GM18858 (cell line): ENCODE results near the gene SCAMP5.

Experiments
- ATAC-seq: cut with Tn5 transposase; IDR thresholded peaks from one replicate; pipeline ENCODE4 v1.9.1; 2021; ENCODE audit not compliant: unreplicated experiment

The SCAMP5 gene

GRCh38 chr15:75044258-75044878, 49.0 kb downstream of the SCAMP5 start:
- no peak for ATAC-seq

GRCh38 chr15:75045332-75046015, 50.1 kb downstream of the SCAMP5 start:
- ATAC-seq = no peak

DNA sequence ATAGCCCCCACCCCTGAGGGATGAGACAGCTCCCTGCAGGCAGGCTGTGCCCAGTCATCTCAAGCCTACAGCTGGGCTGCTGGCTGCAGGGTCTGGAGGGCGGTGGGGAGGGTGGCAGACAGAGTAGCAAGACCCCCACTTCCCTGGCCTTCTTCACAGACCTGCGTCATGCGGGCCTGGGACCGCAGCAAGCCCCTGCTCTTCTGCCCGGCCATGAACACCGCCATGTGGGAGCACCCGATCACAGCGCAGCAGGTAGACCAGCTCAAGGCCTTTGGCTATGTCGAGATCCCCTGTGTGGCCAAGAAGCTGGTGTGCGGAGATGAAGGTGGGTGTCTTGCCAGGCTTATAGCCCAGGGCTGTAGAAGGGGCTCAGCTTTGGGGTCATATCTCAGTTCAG, 53.0 kb downstream of the SCAMP5 start:
- ATAC-seq = no peak

GRCh38 chr15:75049392-75049791, 54.0 kb downstream of the SCAMP5 start:
- no peak for ATAC-seq

DNA sequence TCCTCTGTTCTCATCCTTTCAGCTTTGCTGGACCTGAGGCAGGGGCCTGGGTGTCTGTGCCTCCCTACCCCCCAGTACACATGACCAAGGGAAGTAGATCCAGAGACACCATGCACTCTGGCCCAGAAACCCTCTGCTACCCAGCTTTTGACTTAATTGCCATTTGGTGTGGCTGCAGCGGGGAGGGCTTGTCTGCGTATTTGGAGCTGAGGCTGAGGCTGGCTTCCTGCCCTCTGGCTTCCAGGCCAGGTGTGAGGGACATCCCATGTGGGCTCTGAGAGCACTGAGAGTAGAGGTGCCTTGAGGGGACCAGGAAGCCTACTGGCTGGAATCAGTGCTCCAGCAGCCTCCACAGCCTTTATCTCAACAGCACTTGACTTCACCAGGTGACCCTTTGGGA, 54.9 kb downstream of the SCAMP5 start:
- no peak for ATAC-seq

DNA sequence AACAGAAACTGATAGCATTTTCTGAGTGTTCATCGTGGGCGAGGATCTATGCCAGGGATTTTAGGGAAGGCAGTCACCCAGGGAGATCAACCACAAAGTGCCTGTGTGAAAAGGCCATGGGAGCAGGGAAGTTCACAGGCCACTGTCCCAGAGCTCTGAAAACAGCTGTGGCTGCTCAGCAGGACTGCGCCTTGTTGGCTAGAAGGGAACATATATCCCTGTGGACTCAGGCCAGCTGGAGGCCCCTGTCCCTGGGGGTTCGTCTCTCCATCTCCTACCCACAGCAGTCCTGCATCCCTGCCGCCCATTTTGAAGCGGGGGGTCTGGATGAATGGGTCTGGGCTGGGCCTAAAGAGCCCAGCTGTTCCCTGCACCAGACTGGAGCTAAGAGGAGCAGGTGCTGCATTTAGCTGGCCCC, 55.8 kb downstream of the SCAMP5 start:
- no peak for ATAC-seq

DNA sequence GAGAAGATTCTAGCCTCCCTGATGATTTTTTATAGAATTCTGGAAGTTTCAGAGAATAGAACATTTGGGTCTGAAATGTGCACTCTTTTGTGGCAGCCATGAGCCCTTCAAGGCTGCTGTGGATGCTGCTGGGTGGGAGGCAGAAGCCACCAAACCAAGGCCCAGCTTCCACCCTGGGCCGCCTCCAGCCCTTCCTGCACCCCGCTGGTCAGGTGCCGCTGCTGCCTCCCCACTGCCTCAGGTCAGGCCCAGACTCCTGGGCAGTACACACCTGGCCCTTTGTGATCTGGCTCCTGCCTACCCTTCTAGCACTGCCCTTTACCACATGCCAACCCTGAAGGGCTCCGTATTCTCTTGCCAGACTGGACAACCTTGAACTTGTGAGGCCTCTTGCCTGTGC, 56.3 kb downstream of the SCAMP5 start:
- ATAC-seq = no peak

DNA sequence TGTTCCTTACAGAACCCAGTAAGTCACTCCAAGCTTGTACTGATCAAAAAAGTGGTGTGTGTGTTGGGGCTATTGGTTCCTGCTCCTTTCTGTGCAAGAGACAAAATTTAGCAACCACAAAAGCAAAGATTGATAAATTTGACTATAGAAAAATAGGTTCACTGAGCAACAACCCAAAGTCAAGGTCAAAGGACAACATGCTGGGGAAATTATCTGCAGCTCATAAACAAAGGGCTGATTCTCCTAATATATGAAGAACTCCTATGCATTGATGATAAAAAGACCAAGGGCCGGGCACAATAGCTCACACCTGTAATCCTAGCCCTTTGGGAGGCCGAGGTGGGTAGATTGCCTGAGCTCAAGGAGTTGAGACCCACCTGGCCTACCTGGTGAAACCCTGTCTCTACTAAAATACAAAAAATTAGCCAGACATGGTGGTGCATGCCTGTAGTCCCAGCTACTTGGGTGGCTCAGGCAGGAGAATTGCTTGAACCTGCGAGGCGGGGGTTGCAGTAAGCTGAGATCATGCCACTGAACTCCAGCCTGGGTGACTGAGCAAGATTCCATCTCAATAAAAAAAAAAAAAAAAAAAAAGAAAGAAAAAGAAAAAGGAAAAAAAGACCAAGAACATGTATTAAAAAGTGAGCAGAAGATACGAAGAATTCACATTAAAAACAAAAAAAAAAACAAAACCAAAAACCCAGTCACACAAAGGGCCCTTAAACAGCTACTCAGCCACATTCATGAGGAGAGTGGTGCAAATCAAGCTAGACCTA, 57.8 kb downstream of the SCAMP5 start:
- no peak for ATAC-seq

- ATAC-seq = no peak
Measured at GRCh38 chr15:75053748-75054125, 58.4 kb downstream of the SCAMP5 start.

DNA sequence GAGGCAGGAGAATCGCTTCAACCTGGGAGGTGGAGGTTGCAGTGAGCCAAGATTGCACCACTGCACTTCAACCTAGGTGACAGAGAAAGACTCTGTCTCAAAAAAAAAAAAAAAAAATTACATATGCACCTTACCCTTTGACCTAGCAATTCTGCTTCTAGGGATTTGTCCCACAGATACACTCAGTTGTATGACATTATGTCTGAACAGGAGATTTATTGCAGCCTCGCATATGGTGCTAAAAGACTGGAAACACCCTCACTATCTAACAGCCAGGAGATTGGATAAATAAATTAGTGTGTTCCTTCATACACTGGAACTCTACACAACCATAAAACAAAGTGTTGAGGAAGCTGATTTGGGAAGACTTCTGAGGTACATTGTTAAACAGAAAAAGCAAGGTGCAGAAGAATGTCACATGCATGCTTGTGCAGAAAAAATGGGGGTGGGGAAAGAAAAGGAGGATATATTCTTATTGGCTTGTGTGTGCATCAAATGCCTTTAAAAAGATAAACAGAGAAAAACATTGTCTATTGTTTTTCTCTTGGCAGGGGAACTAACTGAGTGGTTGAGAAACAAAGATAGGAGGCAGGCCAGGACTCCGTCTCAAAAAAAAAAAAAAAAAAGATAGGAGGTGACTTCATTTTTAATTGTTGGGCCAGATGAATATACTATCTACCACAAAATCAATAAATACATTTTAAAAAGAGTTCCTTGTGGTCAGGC, 59.0 kb downstream of the SCAMP5 start:
- ATAC-seq = no peak

DNA sequence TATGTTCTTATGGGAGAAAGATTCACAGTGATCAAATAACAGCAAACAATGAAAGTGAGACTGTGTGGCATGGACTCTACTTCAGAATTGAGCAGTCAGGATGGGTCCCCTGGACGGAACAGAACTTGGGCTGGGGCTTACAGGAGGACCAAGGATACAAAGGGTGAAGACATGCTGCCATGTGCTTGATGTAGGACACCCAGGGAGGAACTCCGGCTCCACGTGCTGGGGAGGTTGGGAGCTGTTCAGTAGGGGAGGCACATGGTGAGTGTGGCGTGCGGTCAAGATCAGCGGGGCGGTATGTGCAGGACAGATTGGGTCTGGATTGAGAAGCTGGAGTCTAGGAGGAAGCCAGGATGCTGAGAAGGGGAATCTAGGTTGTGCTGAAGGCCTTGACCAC, 60.7 kb downstream of the SCAMP5 start:
- ATAC-seq = no peak

- no peak for ATAC-seq
Measured at GRCh38 chr15:75058127-75058905, 63.0 kb downstream of the SCAMP5 start.

- no peak for ATAC-seq
Measured at GRCh38 chr15:75059607-75060006, 64.2 kb downstream of the SCAMP5 start.

DNA sequence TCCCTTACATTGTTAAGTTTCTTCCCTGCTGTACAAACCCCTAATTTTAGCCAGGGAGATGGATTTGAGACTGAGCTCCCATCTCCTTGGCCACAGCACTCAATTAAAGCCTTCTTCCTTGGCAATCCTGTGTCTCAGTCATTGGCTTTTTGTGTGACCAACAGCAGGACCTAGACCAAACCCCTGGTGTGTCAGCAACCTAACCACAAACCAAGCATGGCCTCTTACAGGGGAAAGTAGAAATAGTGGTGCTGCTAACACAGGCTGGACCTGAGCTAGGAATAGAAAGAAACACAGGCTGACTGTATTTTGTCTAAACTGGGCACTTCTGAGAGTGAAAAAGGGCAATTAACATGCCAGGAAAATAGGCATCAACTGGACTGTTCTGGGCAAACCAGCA, 65.9 kb downstream of the SCAMP5 start:
- ATAC-seq = no peak

DNA sequence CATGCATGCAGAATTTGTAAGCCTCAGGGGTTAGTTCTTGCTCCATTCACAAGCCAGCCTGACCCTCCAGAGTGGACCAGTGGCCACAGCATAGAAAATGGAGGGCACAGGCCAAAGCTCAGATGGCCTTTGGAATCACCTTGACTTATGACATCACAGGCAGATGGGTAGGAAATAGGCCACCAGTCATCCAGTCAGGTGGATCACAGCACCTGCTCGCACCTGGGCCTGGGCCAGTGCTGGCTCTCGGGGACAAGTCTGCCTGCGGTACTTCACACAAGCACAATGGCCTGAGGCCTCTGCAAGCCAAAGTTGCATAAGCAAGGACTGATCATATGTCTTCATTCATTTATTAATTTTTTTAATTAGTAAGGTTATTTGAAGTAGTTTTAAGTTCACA, 67.3 kb downstream of the SCAMP5 start:
- ATAC-seq = no peak

GRCh38 chr15:75063338-75063737, 68.0 kb downstream of the SCAMP5 start:
- no peak for ATAC-seq

- ATAC-seq = no peak
Measured at GRCh38 chr15:75063889-75064288, 68.5 kb downstream of the SCAMP5 start.

DNA sequence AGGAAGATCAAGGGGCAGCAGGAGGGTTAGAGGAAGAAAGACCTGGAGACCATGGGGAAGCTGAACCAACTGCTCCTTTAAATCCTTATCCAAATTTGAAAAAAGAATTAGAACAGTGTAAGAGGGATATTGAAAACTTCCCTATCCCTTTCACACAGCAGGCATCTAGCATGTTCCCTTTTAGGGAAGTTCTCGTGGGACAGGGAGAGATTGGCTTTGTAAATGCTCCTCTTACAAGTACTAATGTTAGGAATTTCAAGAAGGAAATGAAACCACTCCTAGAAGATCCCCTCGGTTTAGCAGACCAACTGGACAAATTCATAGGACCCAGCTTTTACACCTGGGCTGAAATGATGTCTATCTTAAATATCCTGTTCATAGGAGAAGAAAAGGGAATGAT, 69.5 kb downstream of the SCAMP5 start:
- ATAC-seq = no peak

- ATAC-seq = no peak
Measured at GRCh38 chr15:75065467-75065850, 70.1 kb downstream of the SCAMP5 start.

- no peak for ATAC-seq
Measured at GRCh38 chr15:75065851-75066509, 70.6 kb downstream of the SCAMP5 start.
